C4-2B (cell line): ENCODE results near the gene RBBP8.

Source experiments
- ZFX ChIP-seq: fragments of 450-650 bp; IDR thresholded peaks from 2 replicates; pipeline ENCODE4 v1.6.1; 2017
- TF ChIP-seq, protein P1 (sequence below): fragments of 450-650 bp; conservative IDR thresholded peaks from 2 replicates; pipeline ENCODE4 v1.5.1; 2017; ENCODE audit warnings: mild to moderate bottlenecking

DNA sequence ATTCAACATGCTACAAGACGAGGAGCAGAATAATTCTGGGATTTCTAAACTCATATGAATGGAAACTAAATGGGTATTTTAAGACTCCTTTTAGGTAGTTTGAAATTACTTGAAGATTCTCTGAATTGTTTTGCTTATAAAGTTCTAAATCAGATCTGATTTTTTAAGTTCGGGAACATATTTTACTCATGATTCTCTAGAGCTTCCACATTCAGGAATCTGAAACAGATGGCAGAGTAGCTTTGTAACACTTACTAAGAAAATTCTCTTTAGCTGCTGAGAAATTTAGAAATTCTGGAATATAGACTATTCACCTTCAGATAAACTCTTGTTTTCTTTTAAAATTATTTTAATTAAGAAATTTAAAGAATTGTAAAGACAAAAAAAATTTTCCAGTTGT, 13.7 kb downstream of the RBBP8 start:
- TF ChIP-seq, protein P1, sequence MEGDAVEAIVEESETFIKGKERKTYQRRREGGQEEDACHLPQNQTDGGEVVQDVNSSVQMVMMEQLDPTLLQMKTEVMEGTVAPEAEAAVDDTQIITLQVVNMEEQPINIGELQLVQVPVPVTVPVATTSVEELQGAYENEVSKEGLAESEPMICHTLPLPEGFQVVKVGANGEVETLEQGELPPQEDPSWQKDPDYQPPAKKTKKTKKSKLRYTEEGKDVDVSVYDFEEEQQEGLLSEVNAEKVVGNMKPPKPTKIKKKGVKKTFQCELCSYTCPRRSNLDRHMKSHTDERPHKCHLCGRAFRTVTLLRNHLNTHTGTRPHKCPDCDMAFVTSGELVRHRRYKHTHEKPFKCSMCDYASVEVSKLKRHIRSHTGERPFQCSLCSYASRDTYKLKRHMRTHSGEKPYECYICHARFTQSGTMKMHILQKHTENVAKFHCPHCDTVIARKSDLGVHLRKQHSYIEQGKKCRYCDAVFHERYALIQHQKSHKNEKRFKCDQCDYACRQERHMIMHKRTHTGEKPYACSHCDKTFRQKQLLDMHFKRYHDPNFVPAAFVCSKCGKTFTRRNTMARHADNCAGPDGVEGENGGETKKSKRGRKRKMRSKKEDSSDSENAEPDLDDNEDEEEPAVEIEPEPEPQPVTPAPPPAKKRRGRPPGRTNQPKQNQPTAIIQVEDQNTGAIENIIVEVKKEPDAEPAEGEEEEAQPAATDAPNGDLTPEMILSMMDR = no peak
- TF ChIP-seq ZFX = no peak
